ENCODE data around the gene ORC4.

DNA sequence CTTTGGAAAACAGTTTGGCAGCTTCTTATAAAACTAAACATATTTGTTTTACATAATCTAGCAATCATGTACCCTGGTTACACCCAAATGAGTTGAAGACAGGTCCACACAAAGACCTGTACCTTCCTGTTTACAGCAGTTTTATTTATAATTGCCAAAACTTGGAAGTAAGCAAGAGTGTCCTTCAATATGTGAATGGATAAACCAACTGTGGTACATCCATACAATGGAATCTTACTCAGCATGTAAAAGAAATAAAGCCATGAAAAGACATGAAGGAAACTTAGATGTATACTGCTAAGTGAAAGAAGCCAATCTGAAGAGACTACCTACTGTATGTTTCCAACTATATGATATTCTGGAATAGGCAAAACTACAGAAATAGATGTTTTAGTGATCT, 23.7 kb downstream of the ORC4 start:
- TF ChIP-seq GATA2 (IDR thresholded peaks at IDR 0.05; ENCODE audit: low read depth, low read length) (no peak), GATA3 (IDR thresholded peaks at IDR 0.05; ENCODE audit: low read depth, low read length) (no peak)
